Kidney (tissue), 14 donors: ENCODE data around the gene ANKRD42. TPM values are rescaled to one million over a fixed set of nuclear protein-coding genes. Genes with fewer than 3 reads are reported as not detected.

Experiments used
- DNase-seq, 5 donors: peaks; one replicate each; pipeline ENCODE4 v3.0.0-alpha.2; 2013 to 2020
- FAIRE-seq: peaks from 2 replicates; lab custom pipeline; 2012; peaks lifted over from hg19 to GRCh38; lab: Jason Lieb, UNC
- H3K27ac ChIP-seq, 2 donors: one replicate each; pipeline ENCODE4 v1.7.0; 2013; ENCODE audit warnings: low read depth in 2 of 2, low read length in 2 of 2, inconsistent platforms in 1 of 2
- H3K27me3 ChIP-seq: one replicate; pipeline ENCODE4 v1.7.1; 2013; ENCODE audit warnings: low read length, inconsistent platforms; ENCODE audit not compliant: control insufficient read depth, insufficient read depth
- H3K36me3 ChIP-seq, 3 donors: one replicate each; pipeline versions ENCODE4 v1.7.0 to v1.7.1; 2013; ENCODE audit warnings: low read length in 3 of 3, control low read depth in 1 of 3, inconsistent platforms in 1 of 3; ENCODE audit not compliant: insufficient read depth in 3 of 3, control insufficient read depth in 2 of 3
- H3K4me1 ChIP-seq, 3 donors: one replicate each; pipeline versions ENCODE4 v1.7.0 to v1.7.1; 2013; ENCODE audit warnings: low read length in 3 of 3, inconsistent platforms in 1 of 3, low read depth in 1 of 3; ENCODE audit not compliant: control insufficient read depth in 2 of 3, insufficient read depth in 2 of 3
- H3K4me3 ChIP-seq, 3 donors: one replicate each; pipeline versions ENCODE4 v1.7.0 to v1.8.1; 2013; ENCODE audit warnings: low read length in 3 of 3, control low read depth in 1 of 3, inconsistent platforms in 1 of 3
- H3K9ac ChIP-seq, 3 donors: one replicate each; pipeline versions ENCODE4 v1.7.0 to v1.7.1; 2013; ENCODE audit warnings: low read length in 3 of 3, control low read depth in 1 of 3, inconsistent platforms in 1 of 3
- H3K9me3 ChIP-seq, 3 donors: one replicate each; pipeline versions ENCODE4 v1.7.0 to v1.7.1; 2013; ENCODE audit warnings: low read length in 3 of 3, control low read depth in 1 of 3, inconsistent platforms in 1 of 3; ENCODE audit not compliant: control insufficient read depth in 2 of 3, insufficient read depth in 1 of 3
- CTCF ChIP-seq: IDR thresholded peaks from 3 replicates; pipeline ENCODE4 v1.5.1; 2012; ENCODE audit warnings: mild to moderate bottlenecking, moderate library complexity, borderline replicate concordance; ENCODE audit not compliant: insufficient read depth; ENCODE audit errors: extremely low read depth
- intact Hi-C: fragments of 100-400 bp; cut with DNase I; formaldehyde crosslinking; loops from one replicate; pipeline ENCODE4 v1.11.1; 2022
- polyA plus RNA-seq: library from polyadenylated mRNA; stranded (reverse); fragments of 350-450 nt; fragmentation: Illumina TruSeq; extraction: RNeasy Lipid Tissue Mini Kit (QIAGEN cat#74804); gene quantifications from one replicate; pipeline ENCODE4 v1.2.3, GENCODE V29; 2014; ENCODE audit warnings: low read depth, low replicate concordance; ENCODE audit not compliant: insufficient read depth
- total RNA-seq: library from RNA; stranded (reverse); fragmentation: NEBNext Ultra II Directional; extraction: Animal tissue kit (Norgen Biotek cat#: 25700); gene quantifications from one replicate; pipeline ENCODE4 v1.2.1, GENCODE V29; 2021
- donor health status: control.
- donor health status: control.
- donor health status: control.
- donor health status: control.
- donor health status: control.
- donor health status: DM: yes; HTN: yes; CAD: no.
- donor health status: Normal renal cell carcinoma (clear cell type).

The ANKRD42 gene
- total and polyA plus RNA-seq, 2 donors from 2014 or later: 12.1 to 22.5 TPM

- H3K27ac ChIP-seq: peak overlapping the region; percentile 98 to 99
- intact Hi-C loops: no loop called here
- no peaks in the 10 kb centered on the region for H3K36me3 ChIP-seq
- FAIRE-seq: no peak
- H3K4me1 ChIP-seq: peaks cover 3 to 9% (median 8%) of the 10 kb centered on the region in 3 donors
- H3K9ac ChIP-seq: peak overlapping the region; percentile 88 to 100 (median 96)
- no peaks in the 10 kb centered on the region for H3K9me3 ChIP-seq
- no peak for TF ChIP-seq CTCF
- peak overlapping the region; percentile 89 to 98 (median 90) for H3K4me3 ChIP-seq
- DNase-seq: no peak
- H3K27me3 ChIP-seq: no peaks in the 10 kb centered on the region
Observed at GRCh38 chr11:83158357-83158786, 35.1 kb upstream of the ANKRD42 start.

- peak overlapping the region; percentile 88 to 100 (median 96) for H3K9ac ChIP-seq
- peaks cover 3 to 9% (median 8%) of the 10 kb centered on the region in 3 donors for H3K4me1 ChIP-seq
- H3K4me3 ChIP-seq: peak overlapping the region; percentile 89 to 98 (median 90)
- intact Hi-C loops: no loop called here
- DNase-seq: peak in 1 of 5 donors; percentile 16
- TF ChIP-seq CTCF: no peak
- peak overlapping the region; percentile 35 to 99 for H3K27ac ChIP-seq
- no peaks in the 10 kb centered on the region for H3K9me3 ChIP-seq
- no peaks in the 10 kb centered on the region for H3K27me3 ChIP-seq
- H3K36me3 ChIP-seq: no peaks in the 10 kb centered on the region
- FAIRE-seq: no peak
Observed at GRCh38 chr11:83158965-83159901, 34.3 kb upstream of the ANKRD42 start.

- Histone ChIP-seq H3K36me3 (peaks cover 0 to 5% (median 3%) of the 10 kb centered on the region in 3 donors), H3K9ac (peak overlapping the region; percentile 15 to 100 (median 96)), H3K4me1 (peaks cover 3 to 9% (median 8%) of the 10 kb centered on the region in 3 donors), H3K27ac (peak overlapping the region; percentile 35 to 99), H3K4me3 (peak overlapping the region; percentile 89 to 98 (median 90)), H3K27me3 (no peaks in the 10 kb centered on the region), H3K9me3 (no peaks in the 10 kb centered on the region)
- FAIRE-seq (no peak), DNase-seq (peak in 2 of 5 donors; percentile 37 to 59)
- intact Hi-C loops: no loop called here
- TF ChIP-seq CTCF: no peak
Observed at GRCh38 chr11:83159902-83160865, 33.3 kb upstream of the ANKRD42 start.
